ENCODE results near the gene SIRPB2. TPM values are rescaled to one million over a fixed set of nuclear protein-coding genes. Genes with fewer than 3 reads are reported as not detected.

The SIRPB2 gene
- total RNA-seq, 3 donors from 2014 or later = 2.9 to 30.9 (median 4.3) TPM

DNA sequence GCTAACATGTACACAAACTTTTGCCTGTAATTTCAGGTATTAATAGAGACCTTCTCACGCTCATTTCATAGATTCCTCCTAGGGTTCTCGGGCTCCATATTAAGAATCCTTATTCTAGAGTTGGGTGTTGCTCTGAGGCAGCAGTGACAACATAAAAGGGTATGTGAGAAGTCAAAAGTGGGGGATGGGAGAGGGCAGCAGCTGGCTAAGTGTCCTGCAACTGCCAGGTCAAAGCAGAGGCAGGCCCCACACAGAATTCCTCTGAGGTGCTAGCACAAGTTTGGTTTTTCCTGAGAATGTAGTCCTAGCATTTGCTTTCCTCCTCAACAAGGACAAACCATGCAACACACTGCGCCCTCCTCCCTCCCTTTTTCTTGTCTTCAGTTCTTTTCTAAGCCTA is 29.2 kb downstream of the SIRPB2 start:
- TF ChIP-seq POLR2AphosphoS5 (IDR thresholded peaks at IDR 0.05) (no peak), POLR2A (IDR thresholded peaks at IDR 0.05) (no peak)
- TF ChIP-seq, protein P1, sequence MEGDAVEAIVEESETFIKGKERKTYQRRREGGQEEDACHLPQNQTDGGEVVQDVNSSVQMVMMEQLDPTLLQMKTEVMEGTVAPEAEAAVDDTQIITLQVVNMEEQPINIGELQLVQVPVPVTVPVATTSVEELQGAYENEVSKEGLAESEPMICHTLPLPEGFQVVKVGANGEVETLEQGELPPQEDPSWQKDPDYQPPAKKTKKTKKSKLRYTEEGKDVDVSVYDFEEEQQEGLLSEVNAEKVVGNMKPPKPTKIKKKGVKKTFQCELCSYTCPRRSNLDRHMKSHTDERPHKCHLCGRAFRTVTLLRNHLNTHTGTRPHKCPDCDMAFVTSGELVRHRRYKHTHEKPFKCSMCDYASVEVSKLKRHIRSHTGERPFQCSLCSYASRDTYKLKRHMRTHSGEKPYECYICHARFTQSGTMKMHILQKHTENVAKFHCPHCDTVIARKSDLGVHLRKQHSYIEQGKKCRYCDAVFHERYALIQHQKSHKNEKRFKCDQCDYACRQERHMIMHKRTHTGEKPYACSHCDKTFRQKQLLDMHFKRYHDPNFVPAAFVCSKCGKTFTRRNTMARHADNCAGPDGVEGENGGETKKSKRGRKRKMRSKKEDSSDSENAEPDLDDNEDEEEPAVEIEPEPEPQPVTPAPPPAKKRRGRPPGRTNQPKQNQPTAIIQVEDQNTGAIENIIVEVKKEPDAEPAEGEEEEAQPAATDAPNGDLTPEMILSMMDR (IDR thresholded peaks at IDR 0.05) = no peak
- Histone ChIP-seq H3K4me3 (no peak overlapping the region), H3K27ac (no peak overlapping the region), H3K9me3 (no peaks in the 10 kb centered on the region), H3K27me3 (no peaks in the 10 kb centered on the region), H3K36me3 (no peaks in the 10 kb centered on the region), H3K4me1 (peaks cover 9 to 11% of the 10 kb centered on the region in 2 donors)
- intact Hi-C loops (cut with DNase I; ENCODE audit: low total_unique reads) = loop anchor here (5.0 kb wide), 1 partner anchor 670 kb away; no protein-coding TSS in a partner anchor
- no peak for DNase-seq (ENCODE audit: low spot score in 2 of 2)

DNA sequence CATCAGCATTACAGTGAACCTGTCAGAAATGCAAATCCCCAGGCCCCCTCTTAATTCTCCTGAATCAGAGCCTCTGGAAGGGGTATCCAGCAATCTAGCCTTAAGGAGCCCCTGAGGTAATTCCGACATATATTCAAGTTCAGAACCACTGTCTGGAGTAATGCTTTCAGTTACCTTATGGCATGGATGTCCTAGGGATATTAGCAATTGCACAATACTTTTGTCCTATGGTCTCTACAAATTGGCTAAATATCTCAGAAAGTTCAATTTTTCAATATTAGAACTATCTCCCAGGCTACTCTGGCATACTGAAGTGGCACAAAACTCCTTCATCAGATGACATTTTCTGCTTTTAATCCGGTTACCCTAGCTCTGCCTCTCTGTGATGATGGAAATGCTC is 30.9 kb downstream of the SIRPB2 start:
- no peak for DNase-seq (ENCODE audit: low spot score in 2 of 2)
- H3K4me1 ChIP-seq = peaks cover 2 to 5% of the 10 kb centered on the region in 2 donors
- no peak overlapping the region for H3K27ac ChIP-seq
- H3K36me3 ChIP-seq = no peaks in the 10 kb centered on the region
- no peaks in the 10 kb centered on the region for H3K27me3 ChIP-seq
- TF ChIP-seq POLR2A (IDR thresholded peaks at IDR 0.05) = no peak
- TF ChIP-seq, protein P1 (IDR thresholded peaks at IDR 0.05) = no peak
- TF ChIP-seq POLR2AphosphoS5 (IDR thresholded peaks at IDR 0.05) = no peak
- no peak overlapping the region for H3K4me3 ChIP-seq
- intact Hi-C loops (cut with DNase I; ENCODE audit: low total_unique reads) = loop anchor here (5.0 kb wide), 1 partner anchor 672 kb away; no protein-coding TSS in a partner anchor
- no peaks in the 10 kb centered on the region for H3K9me3 ChIP-seq

DNA sequence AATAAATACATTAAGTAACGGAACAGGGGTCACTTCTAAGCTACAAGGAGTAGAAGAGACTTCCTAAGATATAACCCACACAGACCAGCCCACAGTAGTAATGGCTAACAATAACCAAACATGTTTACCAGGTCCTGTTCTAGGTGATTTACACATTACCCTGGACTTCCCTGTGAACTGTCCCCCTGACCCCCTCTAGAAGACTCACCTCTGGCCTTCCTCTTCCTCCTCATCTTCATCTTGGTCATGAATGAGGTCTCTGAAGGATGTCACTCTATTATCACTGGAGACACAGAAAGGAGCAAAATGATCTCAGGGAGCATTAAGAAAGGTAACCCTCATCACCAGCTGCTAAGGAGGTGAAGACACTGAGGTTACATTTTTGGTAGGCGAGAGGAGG is 33.2 kb downstream of the SIRPB2 start:
- no peaks in the 10 kb centered on the region for H3K9me3 ChIP-seq
- no peaks in the 10 kb centered on the region for H3K27me3 ChIP-seq
- no peak overlapping the region for H3K4me3 ChIP-seq
- no peak overlapping the region for H3K27ac ChIP-seq
- no peak for DNase-seq (ENCODE audit: low spot score in 2 of 2)
- TF ChIP-seq POLR2A (IDR thresholded peaks at IDR 0.05) = no peak
- peaks cover 14% of the 10 kb centered on the region for H3K36me3 ChIP-seq
- intact Hi-C loops (cut with DNase I; ENCODE audit: low total_unique reads) = no loop called here
- H3K4me1 ChIP-seq = no peaks in the 10 kb centered on the region

DNA sequence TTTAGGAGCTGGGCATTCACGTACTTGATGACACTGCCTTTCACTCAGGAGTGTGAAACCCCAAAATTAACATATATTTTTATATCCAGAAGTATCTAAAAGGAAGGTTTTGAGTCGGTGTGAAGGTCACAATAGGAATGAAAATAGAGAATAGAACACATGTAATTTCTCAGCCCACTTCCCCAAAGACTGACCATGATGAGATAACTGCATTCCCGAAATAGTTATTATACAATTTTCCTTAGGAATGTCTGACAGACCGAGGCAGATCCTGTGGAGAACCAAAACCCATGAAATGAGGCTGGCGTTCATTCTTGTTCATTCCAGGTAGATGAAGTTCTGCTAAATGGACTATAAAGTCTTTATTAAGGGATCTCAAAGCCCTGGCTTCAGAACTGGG is 34.9 kb downstream of the SIRPB2 start:
- TF ChIP-seq POLR2A (IDR thresholded peaks at IDR 0.05) (no peak), POLR2AphosphoS5 (IDR thresholded peaks at IDR 0.05) (no peak)
- TF ChIP-seq, protein P1 (IDR thresholded peaks at IDR 0.05) = no peak
- Histone ChIP-seq H3K9me3 (peaks cover 10 to 14% of the 10 kb centered on the region in 2 donors), H3K4me1 (no peaks in the 10 kb centered on the region), H3K27me3 (no peaks in the 10 kb centered on the region), H3K36me3 (peaks cover 29% of the 10 kb centered on the region), H3K4me3 (no peak overlapping the region), H3K27ac (no peak overlapping the region)
- intact Hi-C loops (cut with DNase I; ENCODE audit: low total_unique reads) = no loop called here
- DNase-seq (ENCODE audit: low spot score in 2 of 2) = no peak

DNA sequence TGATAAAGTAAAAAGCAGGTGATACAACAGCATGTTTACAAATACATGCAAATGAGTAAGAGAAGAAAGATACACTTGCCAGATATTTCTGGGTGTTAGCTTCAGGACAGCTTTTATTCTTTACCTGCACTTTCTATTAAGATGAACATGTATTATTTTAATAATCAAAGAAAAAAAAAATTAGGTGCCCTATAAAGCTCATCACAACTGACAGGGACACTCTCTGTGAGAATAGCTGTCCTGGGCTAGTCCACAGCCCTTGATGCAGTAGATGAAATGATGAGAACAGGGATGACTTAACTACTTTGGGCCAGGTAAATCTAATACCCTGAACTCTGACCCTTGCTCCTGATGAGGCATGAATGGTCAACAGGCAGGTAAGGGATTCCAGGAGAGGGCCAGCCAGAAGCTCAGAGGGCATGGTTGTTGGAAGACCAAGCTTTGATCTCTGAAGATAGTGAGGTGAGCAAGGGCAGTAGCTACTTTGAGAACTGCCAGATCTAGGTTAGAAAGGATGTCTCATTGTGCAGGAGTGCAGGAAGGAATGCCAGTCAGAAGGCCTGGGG is 40.2 kb downstream of the SIRPB2 start:
- Histone ChIP-seq H3K4me3 (no peak overlapping the region), H3K27ac (no peak overlapping the region), H3K4me1 (no peaks in the 10 kb centered on the region), H3K36me3 (peaks cover 51% of the 10 kb centered on the region), H3K9me3 (peaks cover 14 to 28% of the 10 kb centered on the region in 2 donors), H3K27me3 (no peaks in the 10 kb centered on the region)
- intact Hi-C loops (cut with DNase I; ENCODE audit: low total_unique reads) = no loop called here
- no peak for TF ChIP-seq POLR2A (IDR thresholded peaks at IDR 0.05)
- TF ChIP-seq, protein P1 (IDR thresholded peaks at IDR 0.05) = no peak
- TF ChIP-seq POLR2AphosphoS5 (IDR thresholded peaks at IDR 0.05) = no peak
- DNase-seq (ENCODE audit: low spot score in 2 of 2) = no peak
